ENCODE measurements around the gene CADM2.

The CADM2 gene

DNA sequence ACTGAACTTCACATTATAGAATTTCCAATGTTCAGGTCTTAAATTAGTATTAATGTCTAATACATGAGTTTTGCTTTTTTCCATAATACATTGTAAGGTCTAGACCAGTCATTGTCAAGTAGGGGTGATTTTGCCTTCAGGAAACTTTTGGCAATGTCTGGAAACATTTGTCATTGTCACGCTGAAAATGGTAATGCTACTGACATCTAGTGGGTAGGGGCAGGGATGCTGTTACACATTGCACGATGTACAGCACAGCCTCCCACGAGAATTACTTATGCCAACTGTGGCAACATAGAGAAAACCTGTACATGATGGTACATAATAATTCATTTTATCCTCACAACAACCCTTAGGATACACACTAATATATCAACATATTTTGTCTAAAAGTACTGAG lies 384.1 kb downstream of the CADM2 start:
- no peak for DNase-seq

DNA sequence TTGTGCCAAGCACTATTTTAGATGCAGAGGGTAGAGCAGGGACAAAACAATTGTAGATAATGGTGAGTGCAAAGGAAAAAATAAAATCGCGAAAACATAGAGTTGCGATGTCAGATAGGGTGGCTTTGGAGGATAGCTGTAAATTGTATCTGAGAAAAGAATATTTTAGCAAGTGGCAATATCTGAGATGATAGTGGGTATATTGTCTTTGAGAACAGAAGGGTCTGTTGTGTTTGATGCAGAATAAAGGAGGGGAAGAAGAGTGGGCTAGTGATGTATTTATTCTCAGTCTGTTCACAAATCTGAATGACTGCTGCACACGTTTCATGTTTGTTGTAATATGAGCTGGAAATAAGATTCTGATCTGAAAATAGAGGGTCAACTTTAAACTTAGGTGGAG lies 396.8 kb downstream of the CADM2 start:
- no peak for DNase-seq

DNA sequence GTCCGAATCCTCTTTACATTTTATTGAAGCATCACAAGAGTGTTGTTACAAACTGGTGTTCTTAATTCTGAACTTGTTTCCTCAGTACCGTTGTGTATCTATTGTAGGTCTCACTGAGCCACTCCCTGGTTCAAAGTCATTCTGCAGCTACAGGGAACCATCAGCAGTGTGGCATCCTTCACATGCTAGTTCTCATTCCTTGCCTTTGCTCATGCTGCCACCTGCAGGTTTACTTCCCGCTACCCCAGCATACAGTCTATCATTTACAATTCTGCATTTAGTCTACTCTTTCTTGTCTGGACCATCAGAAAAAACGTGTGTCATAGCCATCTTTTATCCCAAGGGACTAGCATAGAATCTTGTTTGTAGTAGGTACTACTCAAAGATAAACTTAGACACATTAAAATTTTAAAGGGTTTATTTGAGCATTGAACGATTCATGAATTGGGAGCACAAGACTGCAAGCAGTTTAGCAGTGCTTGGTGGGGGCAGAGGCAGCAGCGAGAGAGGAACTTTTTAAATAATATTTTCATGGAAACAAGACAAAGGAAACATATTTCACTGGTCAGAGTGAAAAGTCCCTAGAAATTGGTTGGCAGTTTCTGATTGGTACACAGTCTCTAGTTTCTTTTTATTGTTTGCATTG lies 402.1 kb downstream of the CADM2 start:
- no peak for DNase-seq

DNA sequence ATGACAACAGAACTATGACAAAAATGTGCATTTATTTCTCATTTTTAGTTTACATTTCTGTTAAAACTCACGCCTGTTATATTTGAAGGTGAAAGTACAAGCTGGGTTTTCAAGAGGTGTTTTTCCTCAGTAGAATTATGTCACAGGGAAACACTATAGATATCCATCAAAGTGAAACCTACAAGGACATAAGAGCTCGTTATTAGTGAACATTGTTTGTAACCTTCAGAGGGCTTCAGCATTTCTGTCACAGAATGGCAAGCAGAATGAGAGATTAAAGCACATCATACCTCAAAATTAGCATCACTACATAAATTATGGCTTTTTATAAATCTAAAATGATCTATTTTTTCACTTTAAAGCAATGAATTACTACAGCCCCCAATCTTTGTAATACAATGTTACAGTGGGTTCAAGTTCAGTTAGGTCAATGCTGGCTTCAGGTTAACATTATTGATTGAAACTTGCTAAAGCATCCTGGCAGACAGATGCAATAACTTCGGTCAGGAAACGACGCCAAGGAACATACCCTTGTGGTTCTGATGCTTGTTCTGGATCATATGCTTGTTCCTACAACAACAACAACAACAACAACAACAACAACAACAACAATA lies 405.6 kb downstream of the CADM2 start:
- DNase-seq: no peak

DNA sequence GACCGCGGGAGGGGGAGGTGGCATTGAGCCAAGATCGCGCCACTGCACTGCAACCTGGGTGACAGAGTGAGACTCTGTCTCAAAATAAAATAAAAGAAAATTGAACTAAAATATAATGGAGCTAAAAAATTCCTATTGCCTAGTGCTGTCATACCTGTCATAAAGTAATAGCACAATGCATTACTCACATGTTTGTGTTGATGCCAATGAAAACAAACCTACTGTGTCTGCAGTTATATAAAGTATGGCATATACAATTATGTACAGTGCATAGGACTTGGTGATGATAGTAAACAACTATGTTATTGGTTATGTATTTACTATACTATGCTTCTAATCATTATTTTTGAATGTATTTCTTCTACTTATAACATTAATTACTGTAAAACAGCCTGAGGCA lies 411.6 kb downstream of the CADM2 start:
- no peak for DNase-seq

DNA sequence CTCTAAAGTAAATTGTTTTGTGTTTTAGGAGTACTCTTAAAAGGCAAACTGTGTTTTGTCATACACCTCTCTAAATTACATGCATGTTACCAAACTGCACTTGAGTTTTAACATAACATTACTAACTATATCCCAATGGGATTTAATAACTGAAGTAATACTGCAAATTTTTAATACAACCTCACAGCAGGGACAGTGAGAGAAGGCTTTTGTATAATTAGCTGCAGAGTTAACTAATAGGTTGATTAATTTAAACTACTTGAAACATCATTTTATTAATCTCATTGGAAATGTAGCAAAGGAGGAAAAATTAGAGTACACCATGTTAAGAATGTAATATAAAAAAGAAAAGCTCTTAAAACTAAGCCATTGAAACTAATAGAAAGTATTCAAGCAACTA lies 417.3 kb downstream of the CADM2 start:
- no peak for DNase-seq

DNA sequence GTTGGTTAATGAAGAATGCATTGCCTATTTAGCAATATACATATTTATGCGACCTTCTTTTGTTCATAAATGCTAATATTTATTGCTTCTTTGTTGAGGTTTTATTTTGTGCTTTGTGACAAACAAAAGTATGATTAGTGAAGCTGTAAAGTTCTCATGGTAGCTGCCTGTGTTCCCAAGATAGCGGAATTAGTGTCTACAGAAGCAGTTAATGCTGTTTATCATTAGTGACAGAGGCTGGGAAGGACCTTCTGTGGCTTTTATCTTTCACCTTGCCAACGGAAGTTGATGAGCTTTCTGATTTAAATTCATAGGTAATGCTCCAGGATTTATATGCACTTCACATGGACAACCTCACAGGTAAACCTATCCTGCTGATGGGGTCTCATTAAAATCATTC lies 418.3 kb downstream of the CADM2 start:
- DNase-seq: no peak

DNA sequence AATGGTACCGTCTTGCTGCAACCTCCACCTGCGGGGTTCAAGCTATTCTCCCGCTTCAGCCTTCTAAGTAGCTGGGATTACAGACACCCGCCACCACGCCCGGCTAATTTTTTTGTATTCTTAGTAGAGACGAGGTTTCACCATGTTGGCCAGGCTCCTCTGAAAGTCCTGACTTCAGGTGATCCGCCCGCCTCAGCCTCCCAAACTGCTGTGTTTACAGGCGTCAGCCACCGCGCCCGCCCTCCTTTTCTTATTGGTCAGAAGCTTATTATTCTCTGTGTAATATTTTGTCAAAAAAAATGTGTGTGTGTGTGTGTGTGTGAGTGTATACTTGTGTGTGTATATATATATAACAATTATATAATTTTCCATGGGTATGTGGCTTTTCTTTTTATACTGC lies 425.6 kb downstream of the CADM2 start:
- no peak for DNase-seq

DNA sequence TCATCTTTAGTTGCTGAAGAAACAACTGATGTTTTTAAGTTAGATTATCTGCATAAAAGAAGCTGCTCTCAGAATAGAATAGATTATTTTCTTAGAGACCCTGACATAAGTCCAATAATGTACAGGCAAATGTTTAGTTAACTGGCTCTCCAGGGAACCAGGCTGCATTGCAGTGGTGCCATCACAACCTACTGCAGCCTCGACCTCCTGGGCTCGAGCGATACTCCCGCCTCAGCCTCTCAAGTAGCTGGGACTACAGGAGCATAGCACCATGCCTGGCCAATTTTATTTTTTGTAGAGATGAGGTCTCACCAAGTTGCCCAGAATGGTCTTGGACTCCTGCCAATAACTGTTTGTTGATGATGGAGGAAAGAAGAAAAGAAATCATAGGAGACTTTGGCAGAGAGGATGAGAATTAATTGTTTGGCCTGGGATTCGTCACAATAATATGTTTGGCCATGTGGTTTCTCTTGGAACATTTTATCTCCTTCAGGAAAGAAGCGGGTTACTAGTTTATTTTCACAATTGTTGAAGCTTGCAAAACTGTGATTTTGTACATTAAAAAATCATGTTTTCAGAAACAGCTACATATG lies 429.2 kb downstream of the CADM2 start:
- DNase-seq: no peak

DNA sequence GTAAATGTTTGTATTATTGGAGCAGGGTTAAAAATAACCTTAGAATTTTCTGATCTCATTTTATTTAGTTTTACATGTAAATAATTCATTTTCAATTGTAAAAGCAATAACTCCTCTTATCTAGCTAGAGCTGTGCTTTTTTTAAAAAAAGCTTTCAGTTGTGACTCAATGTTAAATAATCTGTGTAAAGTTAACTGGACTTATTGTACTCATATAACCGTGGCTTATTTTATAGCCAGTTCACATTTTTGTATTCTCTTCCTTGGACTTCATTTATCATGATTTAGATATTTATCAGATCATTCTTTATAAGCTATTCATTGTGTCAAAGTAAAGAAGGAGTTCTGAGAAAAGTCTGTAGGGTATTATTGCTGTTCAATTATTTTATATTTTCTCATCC lies 435.6 kb downstream of the CADM2 start:
- DNase-seq: no peak

DNA sequence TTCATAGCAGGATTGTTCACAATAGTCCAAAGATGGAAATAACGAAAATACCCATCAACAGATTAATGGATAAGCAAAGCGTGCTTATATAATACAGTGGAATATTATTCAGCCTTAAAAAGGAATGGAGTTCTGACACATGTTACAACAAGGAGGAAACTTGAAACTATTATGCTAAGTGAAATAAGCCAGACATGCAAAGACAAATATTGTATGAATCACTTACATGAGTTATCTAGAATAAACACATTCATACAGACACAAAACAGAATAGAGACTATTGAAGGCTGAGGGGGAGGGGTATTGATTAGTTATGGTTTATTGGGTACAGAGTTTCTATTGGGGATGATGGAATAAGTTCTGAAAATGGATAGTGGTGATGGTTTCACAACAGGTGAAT lies 438.6 kb downstream of the CADM2 start:
- DNase-seq: no peak

DNA sequence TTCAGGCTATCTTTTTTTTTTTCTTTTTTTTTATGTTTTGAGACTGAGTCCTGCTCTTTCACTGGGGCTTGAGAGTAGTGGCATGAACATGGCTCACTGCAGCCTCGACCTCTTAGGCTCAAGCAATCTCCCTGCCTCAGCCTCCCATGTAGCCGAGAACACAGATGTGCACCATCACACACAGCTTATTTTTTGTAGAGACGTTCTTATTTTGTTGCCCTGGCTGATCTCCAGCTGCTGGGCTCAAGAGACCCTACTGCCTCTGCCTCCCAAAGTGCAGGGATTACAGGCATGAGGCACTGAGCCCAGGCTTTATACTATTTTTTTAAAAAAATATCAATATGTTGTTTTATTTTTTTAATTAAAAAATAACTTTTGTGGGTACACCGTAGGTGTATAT lies 467.3 kb downstream of the CADM2 start:
- DNase-seq: no peak

DNA sequence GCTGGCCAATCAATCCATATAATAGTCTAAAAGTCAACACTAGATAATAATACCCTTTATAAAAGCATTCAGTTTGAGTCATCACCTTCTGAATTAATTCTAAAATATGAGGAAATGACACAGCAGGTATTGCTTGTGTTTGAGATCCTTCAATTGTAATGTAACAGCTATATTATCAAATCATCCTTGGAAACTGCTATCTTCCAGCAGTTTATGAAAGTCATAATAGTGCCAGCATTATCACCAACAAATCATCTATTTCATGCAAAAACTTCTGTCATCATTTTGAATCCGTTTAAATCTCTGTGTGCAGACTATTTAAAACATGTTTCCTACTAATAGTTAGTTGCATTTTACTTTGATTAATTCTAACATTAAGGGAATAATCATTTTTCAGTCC lies 468.7 kb downstream of the CADM2 start:
- DNase-seq: no peak

DNA sequence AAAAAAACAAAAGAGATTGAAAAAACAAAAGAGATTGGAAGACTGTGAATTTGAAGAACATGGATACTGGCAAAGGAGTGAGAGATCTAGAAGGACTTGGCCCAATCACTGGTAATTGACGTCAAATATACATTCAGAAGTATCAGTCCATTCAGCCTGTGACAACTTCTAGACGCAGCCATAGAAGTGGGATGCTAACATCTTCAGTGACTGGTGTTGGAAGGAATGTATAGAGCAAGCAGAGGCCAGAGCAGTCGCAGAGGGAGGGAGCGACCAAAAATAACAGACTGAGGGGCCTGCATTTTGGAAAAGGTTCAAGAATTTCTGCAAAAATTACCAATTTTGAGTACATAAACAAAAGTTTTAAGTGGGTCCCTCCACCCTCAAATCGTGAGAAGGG lies 473.3 kb downstream of the CADM2 start:
- DNase-seq: no peak

DNA sequence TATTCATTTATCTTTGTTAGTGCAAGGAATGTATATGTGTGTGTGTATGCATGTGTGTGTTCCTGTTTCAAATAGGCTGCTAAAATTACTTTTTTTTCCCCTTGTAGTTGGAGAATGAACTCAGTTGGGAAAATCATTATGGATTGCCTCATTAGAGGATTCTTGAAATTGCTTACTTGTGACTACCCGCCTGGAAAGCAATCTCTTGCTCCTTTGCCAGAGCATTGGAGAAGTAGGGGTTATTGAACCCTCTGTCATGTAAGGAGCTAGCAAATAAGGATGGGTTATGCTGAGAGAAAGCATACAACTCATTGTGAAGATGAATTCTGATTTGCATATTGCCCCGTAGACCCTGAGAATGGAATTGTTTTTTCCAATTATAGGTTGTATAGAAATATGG lies 474.5 kb downstream of the CADM2 start:
- no peak for DNase-seq

DNA sequence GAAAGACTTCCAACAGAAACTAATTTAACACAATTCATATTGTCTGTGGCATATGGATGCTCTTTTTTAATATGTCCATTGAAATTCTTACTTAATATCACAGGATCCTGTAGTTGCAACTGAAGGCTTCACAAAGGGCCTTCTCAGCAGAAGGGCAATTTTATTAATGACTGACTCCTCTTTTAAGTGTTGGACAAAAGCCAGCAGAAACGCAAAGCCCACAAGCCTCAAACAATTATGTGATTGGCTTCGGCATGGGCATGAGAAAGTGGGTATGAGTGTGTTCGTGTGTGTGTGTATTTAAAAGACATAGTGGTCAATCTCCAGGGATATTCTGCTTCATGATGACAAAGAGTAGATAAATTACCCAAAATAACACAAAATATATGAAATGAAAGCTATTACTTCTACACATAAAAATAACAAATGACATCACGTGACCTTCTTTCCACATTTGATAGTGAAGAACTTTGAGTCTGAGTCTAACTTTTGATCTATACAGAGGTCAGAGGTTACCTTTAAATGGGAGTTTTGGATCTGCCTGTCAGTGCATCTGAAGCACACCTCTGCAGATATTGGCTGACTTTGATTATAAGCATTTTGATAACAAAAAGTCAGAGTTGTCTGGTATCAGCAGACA lies 496.9 kb downstream of the CADM2 start:
- no peak for DNase-seq

DNA sequence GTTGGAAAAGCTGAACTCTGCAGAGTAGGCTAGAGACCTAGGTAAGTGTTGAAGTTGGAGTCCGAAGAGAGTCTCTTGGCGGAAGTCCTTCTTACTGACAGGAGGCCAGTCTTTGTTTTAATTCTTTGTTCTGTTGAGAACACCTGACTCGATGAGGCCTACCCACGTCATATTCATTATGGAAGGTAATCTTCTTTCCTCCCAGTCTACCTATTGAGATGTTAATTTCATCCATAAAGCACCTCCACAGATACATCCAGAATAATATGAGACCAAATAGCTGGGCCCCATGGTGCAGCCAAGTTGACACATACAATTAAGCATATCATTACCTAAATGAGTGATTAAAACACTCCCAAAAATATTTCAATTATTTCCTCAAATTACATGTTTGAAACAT lies 515.5 kb downstream of the CADM2 start:
- DNase-seq: no peak

DNA sequence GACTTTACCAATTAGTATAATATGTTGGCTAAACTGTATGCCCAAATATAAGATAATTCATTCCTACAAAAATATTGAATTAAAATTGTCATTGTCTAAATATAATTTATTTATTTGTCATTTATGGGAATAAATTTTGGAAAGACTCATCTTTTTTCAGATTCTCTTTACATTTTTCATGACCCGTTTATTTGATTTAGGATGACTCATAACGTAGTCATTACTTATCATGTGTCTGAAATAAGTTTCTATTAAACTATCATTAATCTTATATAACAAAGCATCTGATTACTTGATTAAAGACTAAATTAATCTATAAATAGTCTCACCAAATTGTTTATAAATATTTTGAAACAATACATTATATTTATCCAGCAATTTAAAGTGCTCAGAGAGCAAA lies 516.6 kb downstream of the CADM2 start:
- DNase-seq: no peak

DNA sequence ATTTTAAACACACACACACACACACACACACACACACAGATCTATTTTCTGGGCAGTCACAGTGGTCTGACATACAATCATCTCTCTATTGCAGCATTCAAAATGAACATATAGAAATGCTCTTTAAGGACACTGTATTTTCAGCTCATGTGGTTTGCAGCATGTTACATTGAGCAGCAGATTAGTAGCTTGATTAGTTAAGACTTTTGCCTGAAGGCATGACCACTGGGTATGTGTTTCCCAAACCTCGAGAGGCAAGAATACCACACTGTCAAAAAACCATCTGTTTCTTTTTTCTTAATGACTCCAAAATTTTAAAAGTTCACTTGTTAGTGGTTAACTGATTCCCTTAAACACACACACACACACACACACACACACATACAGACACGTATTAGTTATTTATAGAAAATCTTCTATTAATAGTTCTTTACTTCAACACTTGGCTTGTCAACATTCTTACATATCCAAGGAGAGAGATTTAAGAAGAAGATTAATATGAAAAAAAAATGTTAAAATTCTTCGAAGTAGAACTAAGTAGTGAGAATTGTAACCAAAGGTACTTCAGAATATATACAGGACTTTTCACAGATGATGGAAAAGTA lies 518.2 kb downstream of the CADM2 start:
- DNase-seq: no peak

DNA sequence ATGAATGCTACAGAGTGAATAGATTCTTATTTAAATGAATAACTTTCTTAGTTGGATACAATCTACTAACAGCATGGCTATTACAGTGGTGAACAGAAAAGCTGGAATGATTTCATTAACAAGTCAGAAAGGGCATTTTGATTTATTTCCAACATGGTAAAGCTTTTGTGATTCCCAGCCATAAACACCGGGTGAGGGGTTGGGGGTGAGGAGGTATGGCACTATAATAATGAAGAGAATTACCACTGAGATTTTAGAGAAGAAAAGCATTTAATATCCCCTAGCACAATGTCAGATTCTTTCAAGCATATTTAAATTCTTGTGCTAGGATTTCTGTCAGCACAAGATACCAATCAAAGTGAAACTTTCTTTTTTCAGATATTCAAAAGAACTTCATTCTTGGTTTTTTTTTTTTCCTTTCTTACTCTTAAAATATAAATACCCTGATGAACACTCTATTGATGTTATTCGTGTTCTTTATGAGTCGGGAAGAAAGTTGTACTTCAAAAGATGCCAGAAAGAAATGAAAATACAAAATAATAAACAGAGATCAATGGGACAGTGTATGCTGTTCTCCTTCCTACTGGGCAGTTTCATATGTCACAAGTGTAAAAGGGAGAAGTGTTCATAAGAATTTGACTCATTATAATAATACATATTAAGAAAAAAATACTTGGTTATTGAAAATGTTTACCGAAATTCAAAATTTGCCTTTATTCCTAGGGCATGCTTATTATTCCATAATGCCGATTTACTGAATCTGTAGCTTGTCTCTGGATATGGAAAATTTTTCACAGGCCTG lies 522.8 kb downstream of the CADM2 start:
- DNase-seq: no peak

DNA sequence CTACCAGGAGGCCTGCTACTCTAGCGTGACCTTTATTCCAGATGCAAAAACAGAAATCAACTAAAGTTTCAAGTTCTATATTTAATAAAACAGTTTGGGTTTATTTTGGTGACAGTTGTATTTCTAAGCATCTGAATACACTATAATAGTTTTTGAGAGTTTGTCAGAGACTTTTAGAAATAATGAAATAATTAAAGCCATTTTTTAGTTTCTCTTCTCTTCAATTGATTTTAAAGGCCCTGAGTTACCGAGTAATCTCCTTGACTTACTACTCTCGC lies 523.4 kb downstream of the CADM2 start:
- no peak for DNase-seq

DNA sequence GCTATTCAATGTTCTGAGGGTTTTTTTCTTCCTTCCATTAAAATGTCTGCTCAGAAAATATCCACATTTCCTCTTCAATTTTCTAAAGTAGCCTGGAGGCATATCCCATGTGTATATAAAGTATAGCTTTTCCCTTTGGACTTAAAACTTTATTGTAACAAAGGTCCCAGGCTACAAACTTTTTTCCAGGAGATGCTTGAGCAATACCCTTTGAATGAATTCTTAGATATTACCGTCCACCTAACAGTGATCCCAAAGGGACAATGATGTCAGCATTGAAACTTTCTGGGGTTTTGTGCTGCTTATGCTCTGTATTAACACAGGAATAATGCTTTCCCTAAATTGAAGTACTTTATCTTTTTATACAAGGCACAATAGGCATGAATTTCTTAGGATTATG lies 525.2 kb downstream of the CADM2 start:
- no peak for DNase-seq

DNA sequence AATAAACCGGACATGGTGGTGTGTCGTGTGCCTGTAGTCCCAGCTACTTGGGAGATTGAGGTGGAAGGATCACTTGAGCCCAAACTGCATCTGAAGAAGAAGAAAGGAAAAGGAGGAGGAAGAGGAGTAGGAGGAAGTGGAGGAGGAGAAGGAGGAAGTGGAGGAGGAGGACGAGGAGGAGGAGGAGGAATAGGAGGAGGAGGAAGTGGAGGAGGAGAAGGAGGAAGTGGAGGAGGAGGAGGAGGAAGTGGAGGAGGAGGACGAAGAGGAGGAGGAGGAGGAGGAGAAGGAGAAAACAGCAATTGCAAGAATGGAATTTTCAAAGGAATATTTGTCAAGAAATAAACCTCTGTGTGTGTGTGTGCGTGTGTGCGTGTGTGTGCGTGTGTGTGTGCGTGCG lies 528.6 kb downstream of the CADM2 start:
- DNase-seq: no peak
